GM10266 (cell line): ENCODE results near the gene DOCK8.

Experiments
- DNase-seq: peaks from one replicate; pipeline ENCODE4 v3.0.0; 2012; ENCODE audit errors: extremely low spot score
- CTCF ChIP-seq: IDR thresholded peaks from 2 replicates; pipeline ENCODE4 v1.5.1; 2012; ENCODE audit warnings: mild to moderate bottlenecking, low read depth; ENCODE audit not compliant: control insufficient read depth, insufficient read depth; ENCODE audit errors: missing control alignments

Gene DOCK8

GRCh38 chr9:504921-505740, 290.5 kb downstream of the DOCK8 start:
- peak; percentile 46 for DNase-seq

GRCh38 chr9:505741-506059, 291.0 kb downstream of the DOCK8 start:
- TF ChIP-seq CTCF: no peak
- peak; percentile 35 for DNase-seq

More at GRCh38 chr9:504921-505740, 290.5 kb downstream of the DOCK8 start:
- no peak for TF ChIP-seq CTCF

GRCh38 chr9:506281-506680, 291.6 kb downstream of the DOCK8 start:
- DNase-seq: no peak
- TF ChIP-seq CTCF: no peak

- no peak for DNase-seq
- TF ChIP-seq CTCF: no peak
Observed at GRCh38 chr9:511861-512260, 297.2 kb downstream of the DOCK8 start.

- DNase-seq: no peak
- no peak for TF ChIP-seq CTCF
Observed at GRCh38 chr9:512555-513272, 298.0 kb downstream of the DOCK8 start.
